Measurements from ENCODE around the gene RAF1. TPM values are rescaled to one million over a fixed set of nuclear protein-coding genes. Genes with fewer than 3 reads are reported as not detected.

Gene RAF1
- total and polyA plus RNA-seq, 2 donors (not counting 1 experiment from before 2014, with no cell fraction given), result 84.3 to 126 TPM

- no peaks in the 10 kb centered on the region for H3K36me3 ChIP-seq (replicated peaks in 1 of 2; ENCODE audit: control extremely low read depth in 1 of 2, control insufficient read depth in 1 of 2, extremely low read depth in 1 of 2, insufficient read depth in 2 of 2, low read length in 1 of 2)
- H3K27ac ChIP-seq (ENCODE audit: low read length in 2 of 2), result no peak overlapping the region
- no peak for TF ChIP-seq EZH2 (IDR thresholded peaks at IDR 0.05; ENCODE audit: borderline replicate concordance, insufficient read depth, low read depth, low read length, poor library complexity, severe bottlenecking)
- no peak for TF ChIP-seq CTCF (IDR thresholded peaks at IDR 0.05)
- no peak overlapping the region for H3K4me3 ChIP-seq (ENCODE audit: control extremely low read depth in 1 of 5, extremely low read depth in 1 of 5, insufficient read depth in 1 of 5, low read depth in 2 of 5, low read length in 4 of 5)
- ATAC-seq (ENCODE audit: low read depth) (no peak), DNase-seq (no peak)
- no peaks in the 10 kb centered on the region for H3K9me3 Mint-ChIP-seq (ENCODE audit: insufficient read depth)
- no peak overlapping the region for H2AFZ ChIP-seq (ENCODE audit: insufficient read depth, low read depth, low read length, poor library complexity, severe bottlenecking)
- H4K20me1 ChIP-seq (ENCODE audit: control insufficient read depth, insufficient read depth, low read length, poor library complexity, severe bottlenecking), result peaks cover 44% of the 10 kb centered on the region
- peaks cover 62% of the 10 kb centered on the region for H3K4me1 Mint-ChIP-seq
- no peak overlapping the region for H3K4me3 Mint-ChIP-seq
- peaks cover 0 to 1% (median 0%) of the 10 kb centered on the region in 3 donors for H3K9me3 ChIP-seq (ENCODE audit: control extremely low read depth in 1 of 3, control insufficient read depth in 2 of 3, insufficient read depth in 1 of 3, low read length in 2 of 3)
- POLR2A ChIA-PET, result no interaction called here
- peaks cover 34 to 41% of the 10 kb centered on the region in 2 donors for H3K4me1 ChIP-seq (ENCODE audit: control insufficient read depth in 2 of 2, insufficient read depth in 2 of 2, low read length in 2 of 2)
- intact Hi-C loops (cut with micrococcal nuclease), result loop anchor here (10.0 kb wide), 1 partner anchor 54 kb away; no protein-coding TSS in a partner anchor
- no peak overlapping the region for H3K4me2 ChIP-seq (replicated peaks; ENCODE audit: low read depth, low read length, poor library complexity, severe bottlenecking)
- H3K79me2 ChIP-seq (ENCODE audit: control insufficient read depth, insufficient read depth, low read length), result peaks cover 100% of the 10 kb centered on the region
- H3K27me3 Mint-ChIP-seq, result no peaks in the 10 kb centered on the region
- 100% methylated on average over 1 of the region's 4 CpGs for WGBS (ENCODE audit: insufficient coverage)
- no peak overlapping the region for H3K9ac ChIP-seq (ENCODE audit: low read length)
- H3K27ac Mint-ChIP-seq, result no peak overlapping the region
- CTCF ChIA-PET, result no interaction called here
- no peaks in the 10 kb centered on the region for H3K27me3 ChIP-seq (replicated peaks in 1 of 4; ENCODE audit: control extremely low read depth in 1 of 4, control insufficient read depth in 3 of 4, insufficient read depth in 4 of 4, low read length in 3 of 4)
Observed at GRCh38 chr3:12658593-12659058, 5.3 kb downstream of the RAF1 start.

GRCh38 chr3:12656850-12657249 is 7.1 kb downstream of the RAF1 start:
- no peak overlapping the region for H3K4me3 Mint-ChIP-seq
- no peak overlapping the region for H3K4me3 ChIP-seq (ENCODE audit: control extremely low read depth in 1 of 5, extremely low read depth in 1 of 5, insufficient read depth in 1 of 5, low read depth in 2 of 5, low read length in 4 of 5)
- no peak overlapping the region for H3K27ac Mint-ChIP-seq
- peaks cover 100% of the 10 kb centered on the region for H3K79me2 ChIP-seq (ENCODE audit: control insufficient read depth, insufficient read depth, low read length)
- no peak for TF ChIP-seq CTCF (IDR thresholded peaks at IDR 0.05)
- H3K27me3 Mint-ChIP-seq, result no peaks in the 10 kb centered on the region
- no peaks in the 10 kb centered on the region for H3K9me3 Mint-ChIP-seq (ENCODE audit: insufficient read depth)
- peaks cover 52% of the 10 kb centered on the region for H4K20me1 ChIP-seq (ENCODE audit: control insufficient read depth, insufficient read depth, low read length, poor library complexity, severe bottlenecking)
- H3K9ac ChIP-seq (ENCODE audit: low read length), result no peak overlapping the region
- H3K4me1 Mint-ChIP-seq, result peaks cover 57% of the 10 kb centered on the region
- H3K4me1 ChIP-seq (ENCODE audit: control insufficient read depth in 2 of 2, insufficient read depth in 2 of 2, low read length in 2 of 2), result peaks cover 20 to 32% of the 10 kb centered on the region in 2 donors
- ATAC-seq (ENCODE audit: low read depth) (no peak), DNase-seq (no peak)
- H3K27me3 ChIP-seq (replicated peaks in 1 of 4; ENCODE audit: control extremely low read depth in 1 of 4, control insufficient read depth in 3 of 4, insufficient read depth in 4 of 4, low read length in 3 of 4), result no peaks in the 10 kb centered on the region
- intact Hi-C loops (cut with micrococcal nuclease), result loop anchor here (10.0 kb wide), 1 partner anchor 52 kb away; no protein-coding TSS in a partner anchor
- H2AFZ ChIP-seq (ENCODE audit: insufficient read depth, low read depth, low read length, poor library complexity, severe bottlenecking), result no peak overlapping the region
- peaks cover 0 to 1% (median 0%) of the 10 kb centered on the region in 3 donors for H3K9me3 ChIP-seq (ENCODE audit: control extremely low read depth in 1 of 3, control insufficient read depth in 2 of 3, insufficient read depth in 1 of 3, low read length in 2 of 3)
- ChIA-PET POLR2A (no interaction called here), CTCF (no interaction called here)
- WGBS (ENCODE audit: insufficient coverage), result 100% methylated on average over 2 of the region's 6 CpGs
- no peak overlapping the region for H3K4me2 ChIP-seq (replicated peaks; ENCODE audit: low read depth, low read length, poor library complexity, severe bottlenecking)
- no peaks in the 10 kb centered on the region for H3K36me3 ChIP-seq (replicated peaks in 1 of 2; ENCODE audit: control extremely low read depth in 1 of 2, control insufficient read depth in 1 of 2, extremely low read depth in 1 of 2, insufficient read depth in 2 of 2, low read length in 1 of 2)
- no peak overlapping the region for H3K27ac ChIP-seq (ENCODE audit: low read length in 2 of 2)

All from B cell (primary cell).